Cardiac septum (tissue), 1 donor: Measurements from ENCODE around the gene CLEC2A. TPM values are rescaled to one million over a fixed set of nuclear protein-coding genes. Genes with fewer than 3 reads are reported as not detected.

ENCODE experiments used
- DNase-seq: peaks from one replicate; pipeline ENCODE4 v3.0.0-alpha.2; 2020; ENCODE audit warnings: low spot score
- intact Hi-C: fragments of 100-400 bp; cut with DNase I; formaldehyde crosslinking; loops from one replicate; pipeline ENCODE4 v1.14.0; 2022
- total RNA-seq: library from RNA; stranded (reverse); fragmentation: NEBNext Ultra II Directional; extraction: Animal tissue kit (Norgen Biotek cat#: 25700); gene quantifications from one replicate; pipeline ENCODE4 v1.2.1, GENCODE V29; 2021
- donor health status: DM: no; HTN: no; CAD: no.

CLEC2A gene
- total RNA-seq, 1 donor from 2014 or later, result not detected

- intact Hi-C loops, result no loop called here
- no peak for DNase-seq
Measured at GRCh38 chr12:9940375-9940774, 8.2 kb upstream of the CLEC2A start.

DNA sequence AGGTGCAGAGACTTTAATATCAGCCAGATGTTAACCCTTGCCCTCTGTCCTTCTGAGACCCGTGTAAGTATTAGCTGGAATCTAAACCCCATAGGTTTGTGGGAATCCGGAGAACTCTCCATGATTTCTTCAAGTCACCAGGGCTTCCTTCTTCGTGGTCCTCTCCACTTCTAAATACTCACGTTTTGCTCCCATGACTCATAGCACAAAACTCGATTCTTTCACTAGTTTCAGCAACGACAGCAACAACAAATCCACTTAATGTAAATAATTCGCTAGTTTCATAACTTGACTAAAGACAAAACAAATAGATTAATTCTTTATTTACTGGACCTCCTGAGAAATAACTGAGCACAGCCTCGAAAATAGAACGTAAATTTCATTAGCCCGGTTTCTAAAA, 4.4 kb upstream of the CLEC2A start:
- intact Hi-C loops, result no loop called here
- no peak for DNase-seq

DNA sequence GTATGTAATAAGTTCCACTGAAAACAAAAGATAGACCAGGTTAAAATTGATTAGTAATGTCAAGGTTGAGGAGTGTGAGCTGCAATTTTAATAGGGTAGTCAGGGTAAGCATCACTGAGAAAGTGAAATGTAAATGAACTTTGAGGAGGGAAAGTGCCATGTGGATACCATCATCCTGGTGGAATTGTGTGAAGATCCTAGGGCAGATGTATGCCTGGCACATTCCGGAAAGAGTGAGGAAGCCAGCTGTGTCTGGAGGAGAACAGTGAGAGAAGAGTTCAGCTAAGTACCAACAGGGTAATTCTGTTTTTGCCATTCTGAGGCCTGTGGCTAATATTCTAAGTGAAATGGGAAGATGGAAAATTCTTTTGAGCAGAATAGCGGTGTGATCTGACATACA, 2.9 kb upstream of the CLEC2A start:
- intact Hi-C loops, result no loop called here
- DNase-seq, result no peak

DNA sequence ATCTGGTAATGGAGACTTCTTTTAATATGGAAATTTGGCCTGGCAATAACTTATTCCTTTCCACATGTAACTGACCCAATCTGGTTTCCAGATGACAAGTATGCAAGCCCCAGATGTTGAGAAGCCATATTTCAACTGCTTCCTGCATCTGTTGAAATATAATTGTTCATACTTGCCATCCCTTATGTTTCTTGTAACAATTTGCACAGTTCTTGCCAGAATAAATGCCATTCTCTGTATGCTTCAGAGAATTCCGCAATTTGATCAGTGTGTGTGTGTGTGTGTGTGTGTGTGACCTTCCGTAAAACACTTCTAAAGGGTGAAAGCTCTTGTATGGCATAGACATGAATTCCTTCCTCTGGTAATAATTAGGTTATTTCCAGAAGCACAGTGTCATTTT, 1.8 kb upstream of the CLEC2A start:
- intact Hi-C loops, result no loop called here
- DNase-seq, result no peak

DNA sequence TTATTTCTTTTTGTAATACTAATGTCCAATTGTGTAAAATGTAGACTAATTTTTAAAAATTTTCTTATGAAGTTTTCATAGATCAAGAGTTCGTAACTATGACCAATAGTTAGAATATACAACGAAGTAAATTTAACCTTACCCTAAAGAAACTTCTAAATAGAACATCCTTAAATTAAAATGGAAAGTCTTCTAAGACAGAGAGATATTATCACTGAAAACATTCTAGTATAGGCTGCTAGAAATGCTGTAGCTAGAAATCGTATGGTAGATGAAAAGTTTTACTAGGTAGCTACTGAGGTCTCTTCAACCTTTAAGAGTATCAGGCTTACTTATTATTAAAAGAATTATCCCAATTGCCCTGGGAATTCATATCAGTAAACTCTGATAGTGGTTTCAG, 925 bp downstream of the CLEC2A start:
- DNase-seq, result no peak
- intact Hi-C loops, result no loop called here

DNA sequence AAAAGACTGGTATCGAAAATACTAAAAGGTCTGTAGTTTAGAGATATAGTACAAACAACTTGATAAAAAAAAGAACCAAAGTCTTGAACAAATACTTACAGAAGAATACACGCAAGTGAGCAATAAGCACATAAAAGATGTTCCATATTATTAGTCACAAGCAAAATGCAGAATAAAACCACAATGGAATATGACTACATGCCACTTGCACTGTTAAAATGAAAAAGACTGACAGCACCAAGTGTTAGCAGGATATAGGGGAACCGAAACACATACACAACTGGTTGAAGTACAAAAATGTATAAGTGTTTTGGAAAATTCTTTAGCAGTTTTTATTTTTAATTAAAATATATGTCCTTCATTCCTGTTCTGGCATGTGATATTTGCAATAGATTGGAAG, 3.6 kb downstream of the CLEC2A start:
- DNase-seq, result no peak
- intact Hi-C loops, result loop anchor here (5.0 kb wide), 2 partner anchors 116 to 176 kb away; no protein-coding TSS in a partner anchor

- intact Hi-C loops, result loop anchor here (5.0 kb wide), 2 partner anchors 115 to 175 kb away; no protein-coding TSS in a partner anchor
Measured at GRCh38 chr12:9926876-9927275, 5.3 kb downstream of the CLEC2A start.

DNA sequence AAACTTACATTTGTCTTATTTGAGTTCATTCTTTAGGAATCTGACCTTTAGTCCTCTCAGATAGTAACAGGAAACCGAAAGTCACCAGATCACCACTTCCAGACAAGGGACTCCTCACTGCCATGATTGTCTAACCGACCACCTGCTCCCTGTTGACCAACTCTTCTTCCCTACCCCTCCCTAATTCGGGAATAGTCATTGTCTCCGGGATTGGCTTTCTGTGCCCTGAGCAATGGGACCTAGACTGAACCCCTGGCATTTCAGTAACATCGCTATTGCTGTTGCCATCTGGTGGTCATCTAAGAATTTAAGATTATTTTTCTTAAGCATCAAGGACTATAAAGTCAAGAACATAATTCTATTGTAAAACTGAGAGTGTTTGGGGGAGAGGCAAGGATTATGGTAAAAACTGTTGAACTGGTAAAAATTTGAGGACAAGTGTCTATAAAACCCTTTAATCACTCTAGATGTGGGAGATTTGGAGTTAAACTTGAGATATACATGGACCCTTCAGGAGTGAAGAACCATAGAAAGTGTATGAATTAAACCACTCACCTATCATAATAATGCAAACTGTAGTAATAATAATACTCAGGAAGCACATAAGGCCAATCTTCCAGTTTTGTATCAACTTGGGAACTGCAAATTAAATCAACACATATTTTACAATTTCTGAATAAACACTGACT, 6.3 kb downstream of the CLEC2A start:
- no peak for DNase-seq
- intact Hi-C loops, result loop anchor here (5.0 kb wide), 2 partner anchors 114 to 174 kb away; no protein-coding TSS in a partner anchor

More at GRCh38 chr12:9926876-9927275, 5.3 kb downstream of the CLEC2A start:
- no peak for DNase-seq

GRCh38 chr12:9922429-9922828, 9.7 kb downstream of the CLEC2A start:
- DNase-seq, result no peak
- intact Hi-C loops, result no loop called here

- intact Hi-C loops, result no loop called here
- no peak for DNase-seq
Measured at GRCh38 chr12:9920451-9920850, 11.7 kb downstream of the CLEC2A start.

DNA sequence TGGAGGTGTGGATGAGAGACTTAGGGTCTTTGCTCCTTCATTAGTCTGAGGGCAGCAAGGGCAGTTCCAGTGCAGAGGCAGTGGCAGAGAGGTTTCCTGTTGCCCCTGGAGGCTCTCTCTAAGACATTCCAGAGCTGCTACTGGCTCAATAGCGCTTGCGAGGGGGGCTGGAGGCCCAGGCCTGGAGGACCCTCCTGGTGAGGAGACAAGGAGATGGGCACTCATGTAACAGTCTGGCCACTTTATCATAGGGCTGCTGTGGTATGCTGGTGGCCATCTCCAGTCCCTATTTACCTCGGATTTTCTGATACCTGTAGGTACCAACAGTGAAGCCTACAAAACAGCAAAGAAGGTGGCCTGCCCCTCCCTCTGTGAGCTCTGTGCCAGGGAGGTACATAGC, 12.7 kb downstream of the CLEC2A start:
- intact Hi-C loops, result no loop called here
- no peak for DNase-seq

- DNase-seq, result no peak
- intact Hi-C loops, result no loop called here
Measured at GRCh38 chr12:9911708-9912107, 20.5 kb downstream of the CLEC2A start.

DNA sequence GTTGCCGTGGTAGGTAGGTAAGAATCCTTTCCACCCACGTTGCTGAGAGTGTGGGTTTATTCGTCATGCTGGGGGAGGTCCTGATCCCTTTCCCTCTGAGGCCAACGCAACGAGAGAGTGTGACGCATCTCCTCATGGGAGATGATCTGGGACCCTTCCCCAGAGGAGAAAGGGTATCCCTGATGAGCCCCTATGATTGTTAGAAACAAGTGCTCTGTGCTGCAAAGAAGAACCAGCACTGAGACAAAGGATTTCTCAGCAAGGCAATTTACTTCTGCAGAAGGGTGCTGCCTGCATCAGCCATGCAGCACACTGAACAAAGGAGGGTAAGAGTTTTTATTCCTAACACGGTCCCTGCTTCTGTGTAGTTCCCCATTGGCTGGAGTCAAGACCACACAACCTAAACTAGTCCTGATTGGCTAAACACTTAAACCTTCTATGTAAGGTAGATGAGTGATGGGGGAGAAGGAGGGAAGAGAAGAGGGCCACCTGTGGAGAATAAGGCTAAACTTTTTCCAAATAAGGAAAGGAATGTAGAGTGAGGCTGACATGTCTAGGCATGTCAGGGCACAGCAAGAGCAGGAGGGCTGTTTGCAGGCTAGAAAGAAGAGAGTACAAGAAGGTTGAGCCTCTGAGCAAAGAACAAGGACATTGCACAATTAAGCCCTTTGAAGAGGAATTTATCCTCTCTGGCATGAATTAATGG, 21.3 kb downstream of the CLEC2A start:
- intact Hi-C loops, result no loop called here
- DNase-seq, result no peak

DNA sequence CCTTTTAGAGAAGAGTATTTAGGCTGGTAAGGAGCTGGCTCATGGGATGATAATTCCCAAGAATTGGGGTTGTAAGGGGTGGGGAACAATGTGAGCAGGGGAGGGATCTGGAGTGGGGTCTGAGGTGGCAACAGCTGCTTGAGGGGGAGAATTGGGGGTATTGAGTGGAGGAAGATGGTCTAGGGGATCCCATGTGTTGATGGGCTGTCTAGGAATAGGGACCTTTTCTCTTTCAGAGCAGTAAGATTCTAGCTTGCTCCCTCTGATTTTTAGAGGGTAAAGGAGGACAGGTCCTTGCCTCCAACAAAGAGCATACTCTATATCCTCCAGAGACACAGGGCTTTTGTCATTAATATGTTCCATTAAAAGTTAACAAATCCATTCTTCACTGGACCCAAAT, 22.4 kb downstream of the CLEC2A start:
- DNase-seq, result no peak
- intact Hi-C loops, result no loop called here

GRCh38 chr12:9908350-9908749, 23.8 kb downstream of the CLEC2A start:
- intact Hi-C loops, result no loop called here
- DNase-seq, result no peak

DNA sequence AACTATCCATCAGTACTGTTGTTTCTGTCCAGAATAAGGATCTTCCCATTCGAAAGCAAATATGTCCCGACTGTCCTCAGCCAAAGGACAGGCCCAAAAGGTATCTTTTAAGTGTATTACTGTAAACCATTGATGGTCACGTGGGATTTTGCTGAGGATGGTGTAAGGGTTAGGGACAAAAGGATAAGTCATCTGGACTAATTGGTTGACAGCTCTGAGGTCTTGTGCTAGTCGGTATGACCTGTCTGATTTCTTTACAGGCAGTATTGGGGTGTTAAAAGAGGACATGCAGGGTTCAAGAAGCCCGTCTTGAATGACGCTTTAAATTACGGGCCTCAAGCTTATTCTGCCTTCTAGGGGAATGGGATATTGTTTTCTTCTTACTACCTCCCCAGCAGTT, 24.4 kb downstream of the CLEC2A start:
- no peak for DNase-seq
- intact Hi-C loops, result no loop called here

DNA sequence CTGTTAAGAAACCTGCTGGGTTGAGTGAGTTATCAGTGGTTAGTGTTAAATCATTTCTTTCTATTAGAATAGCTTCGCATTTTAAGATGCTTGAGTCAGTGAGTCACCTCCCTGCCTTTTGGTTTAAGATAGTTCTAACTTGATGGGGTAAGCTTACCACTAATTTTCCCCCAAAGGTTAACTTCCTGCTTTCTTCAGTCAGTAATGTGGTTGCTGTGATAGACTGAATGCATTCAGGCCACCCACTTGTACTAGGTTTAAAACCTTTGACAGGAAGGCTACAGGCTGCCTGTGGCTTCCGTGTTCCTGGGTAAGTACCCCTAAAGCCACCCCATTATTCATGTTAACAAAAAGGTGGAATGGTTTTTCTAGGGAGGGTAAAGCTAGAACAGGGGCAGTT, 25.3 kb downstream of the CLEC2A start:
- intact Hi-C loops, result no loop called here
- no peak for DNase-seq

GRCh38 chr12:9902539-9903228, 29.5 kb downstream of the CLEC2A start:
- intact Hi-C loops, result no loop called here
- DNase-seq, result no peak

- no peak for DNase-seq
- intact Hi-C loops, result no loop called here
Measured at GRCh38 chr12:9900930-9901329, 31.2 kb downstream of the CLEC2A start.

- no peak for DNase-seq
- intact Hi-C loops, result no loop called here
Measured at GRCh38 chr12:9899209-9899608, 33.0 kb downstream of the CLEC2A start.

GRCh38 chr12:9897535-9897934, 34.6 kb downstream of the CLEC2A start:
- no peak for DNase-seq
- intact Hi-C loops, result no loop called here
